Occipital lobe (tissue), 2 donors: Measurements from ENCODE around the gene CCR5. TPM values are rescaled to one million over a fixed set of nuclear protein-coding genes. Genes with fewer than 3 reads are reported as not detected.

Source experiments
- DNase-seq: peaks from one replicate; lab custom pipeline; 2025; lab: John Stamatoyannopoulos, UW
- total RNA-seq: library from RNA; depleted of rRNA; stranded (reverse); fragments of >200 nt; gene quantifications from one replicate; pipeline ENCODE4 v1.2.3, GENCODE V29; 2014

CCR5 gene
- total RNA-seq, 1 donor from 2014 or later: 0.16 TPM

DNA sequence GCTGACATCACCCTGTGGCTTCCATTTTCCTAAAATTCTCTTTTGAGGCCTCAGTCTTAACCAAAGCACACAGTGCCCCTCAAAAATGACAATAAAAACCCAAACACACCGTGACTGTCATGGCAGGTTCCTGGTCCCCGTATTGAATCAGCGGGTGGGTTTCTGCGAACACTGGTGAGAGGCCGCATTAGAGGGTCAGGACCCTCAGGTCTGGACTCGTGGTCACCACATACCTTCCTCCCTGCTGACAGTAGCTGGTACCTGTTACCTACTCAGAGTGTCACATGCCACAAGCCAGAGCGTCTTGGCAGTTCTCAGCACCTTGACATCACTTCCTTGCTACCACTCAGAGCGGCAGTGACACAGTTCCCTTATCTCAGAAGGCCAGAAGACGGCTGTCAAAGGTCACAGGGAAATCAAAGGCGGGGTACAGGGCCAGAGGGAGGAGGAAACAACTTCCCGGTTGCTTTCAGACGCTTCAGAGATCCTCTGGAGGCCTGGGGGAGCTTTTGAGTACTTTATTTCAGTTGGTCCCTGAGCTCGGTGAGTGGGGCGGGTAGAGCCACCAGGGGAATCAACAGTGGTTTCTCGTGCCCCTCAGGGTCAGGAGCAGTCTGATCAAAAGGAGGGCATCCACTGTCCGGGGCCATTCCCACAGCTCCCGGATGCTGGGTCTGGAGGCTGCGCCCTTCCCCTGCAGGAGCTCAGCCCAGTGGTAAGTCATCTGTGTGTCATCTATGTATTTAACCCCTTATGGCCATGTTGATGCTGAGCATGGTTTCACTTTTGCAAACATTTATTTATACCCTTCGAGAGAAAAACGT, 36.3 kb downstream of the CCR5 start, which contains the start of the genes CCR5AS and CCRL2:
CCR5AS (minus strand) TSS at position 279 of the 824 bp plus-strand sequence.
CCRL2 (plus strand) TSS at position 472 of the 824 bp plus-strand sequence. CDS start 821 bp downstream, outside the sequence.
- DNase-seq: no peak

- DNase-seq: no peak
Observed at GRCh38 chr3:46407970-46408369, 37.2 kb downstream of the CCR5 start.

- no peak for DNase-seq
Observed at GRCh38 chr3:46408853-46409252, 38.1 kb downstream of the CCR5 start.

DNA sequence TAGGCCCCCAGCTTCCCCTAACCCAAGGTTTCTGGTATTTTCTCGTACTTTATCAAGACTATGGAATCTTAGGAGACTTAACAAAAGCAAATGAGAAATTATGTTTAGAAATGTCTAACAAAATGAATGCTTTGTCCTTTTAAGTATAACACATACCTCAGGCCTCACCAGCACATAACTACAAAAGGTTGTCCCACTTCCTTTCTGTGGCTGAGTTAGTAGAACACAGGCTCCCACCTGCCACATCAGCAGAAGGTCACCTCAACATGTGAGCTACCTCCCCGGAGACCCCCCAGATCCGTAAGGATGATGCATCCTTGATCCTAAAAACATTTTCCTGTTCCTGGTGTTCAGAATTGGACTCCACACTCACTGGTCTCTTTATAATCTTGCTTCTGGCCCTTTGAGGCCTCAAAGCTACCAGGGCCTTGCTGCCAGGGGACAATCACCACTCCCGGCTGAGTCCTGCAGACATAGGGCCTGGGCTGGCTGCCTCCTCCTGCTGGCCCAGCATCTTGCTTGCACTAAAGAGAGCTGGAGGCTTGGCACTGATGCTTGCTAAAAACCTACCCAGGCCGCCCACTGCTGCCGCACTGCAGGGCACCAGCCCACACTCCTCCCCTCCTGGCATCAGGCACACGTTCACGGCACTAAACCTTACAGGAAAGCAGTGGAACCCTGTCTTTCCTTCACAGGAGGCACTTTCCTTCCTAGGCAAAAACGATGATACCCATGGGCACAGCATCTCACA, 39.2 kb downstream of the CCR5 start:
- DNase-seq: no peak

- no peak for DNase-seq
Observed at GRCh38 chr3:46410669-46411068, 39.9 kb downstream of the CCR5 start.

GRCh38 chr3:46411271-46411670, 40.5 kb downstream of the CCR5 start:
- DNase-seq: no peak

- DNase-seq: no peak
Observed at GRCh38 chr3:46412786-46413298, 42.1 kb downstream of the CCR5 start.

DNA sequence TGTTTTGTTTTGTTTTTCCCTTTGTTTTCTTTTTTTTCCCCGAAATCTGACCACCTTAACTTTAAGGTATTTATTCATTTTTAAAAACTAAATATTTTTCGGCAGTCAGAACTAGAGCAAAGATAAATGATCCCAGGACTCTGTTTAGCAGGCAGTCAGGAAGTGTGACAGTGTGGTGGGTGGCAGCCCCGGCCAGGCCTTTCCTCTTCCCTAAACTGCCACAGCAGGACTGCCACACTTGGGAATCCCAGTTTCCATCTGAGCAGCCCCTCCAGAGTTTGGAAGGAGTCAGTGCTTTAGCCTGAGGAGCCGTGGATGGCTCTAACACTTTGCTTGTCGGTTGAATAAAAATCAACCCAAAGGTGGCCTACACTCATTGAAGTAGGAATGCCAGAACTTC, 43.2 kb downstream of the CCR5 start:
- DNase-seq: no peak

DNA sequence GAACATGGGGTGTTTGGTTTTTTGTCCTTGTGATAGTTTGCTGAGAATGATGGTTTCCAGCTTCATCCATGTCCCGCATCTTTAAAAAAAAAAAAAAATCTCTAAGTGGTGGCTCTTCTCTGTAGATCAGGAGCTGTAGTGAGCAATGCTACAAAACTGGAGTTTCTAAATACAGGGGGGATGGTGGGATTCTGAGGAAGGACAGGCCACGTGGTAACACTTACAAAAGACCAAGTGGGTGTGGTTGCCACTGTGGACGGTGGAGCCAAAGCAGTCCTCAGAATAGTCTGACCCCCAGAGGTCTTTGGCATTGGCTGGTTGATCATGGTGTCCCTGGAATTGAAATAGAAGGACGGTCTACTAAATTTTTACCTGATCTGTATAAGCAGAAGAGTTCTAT, 44.0 kb downstream of the CCR5 start:
- no peak for DNase-seq

GRCh38 chr3:46416125-46416810, 45.5 kb downstream of the CCR5 start:
- no peak for DNase-seq

GRCh38 chr3:46416811-46417510, 46.2 kb downstream of the CCR5 start:
- DNase-seq: no peak

DNA sequence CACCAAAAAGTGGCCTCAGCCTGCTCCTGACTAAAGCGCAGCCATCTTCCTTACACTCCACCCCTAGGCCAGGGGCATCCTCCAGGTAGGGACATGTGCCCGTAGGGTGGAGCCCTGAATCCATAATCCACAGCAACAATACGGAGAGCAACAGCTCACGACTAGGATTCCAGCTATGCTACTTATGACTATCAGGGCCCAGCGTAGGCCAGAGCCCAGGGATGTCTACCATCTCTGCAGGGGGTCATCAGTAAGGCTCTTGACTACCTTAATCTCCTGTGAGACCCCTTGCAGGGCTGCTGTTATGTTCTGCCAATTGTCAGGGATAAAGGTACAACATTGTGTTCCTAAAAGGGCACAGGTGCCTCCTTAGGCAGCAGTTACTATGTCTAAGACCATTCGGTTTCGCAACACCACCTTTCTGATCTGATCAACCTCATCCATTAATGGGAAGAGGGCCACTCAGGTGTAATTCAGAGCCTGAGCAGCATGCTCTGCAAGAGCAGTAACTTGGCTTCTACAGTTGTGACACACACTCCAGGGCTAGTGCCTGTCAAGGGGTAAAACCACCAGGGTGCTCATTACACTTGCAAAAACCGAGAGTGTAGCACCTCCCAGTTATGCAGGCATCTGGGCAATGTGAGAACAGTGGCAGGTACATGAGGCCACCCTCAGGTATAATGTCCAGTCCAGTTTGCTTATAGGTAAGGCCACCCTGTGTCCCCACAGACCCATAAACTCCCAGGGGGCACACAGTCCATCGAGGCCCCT, 47.3 kb downstream of the CCR5 start:
- no peak for DNase-seq

GRCh38 chr3:46419816-46420215, 49.1 kb downstream of the CCR5 start:
- DNase-seq: no peak

DNA sequence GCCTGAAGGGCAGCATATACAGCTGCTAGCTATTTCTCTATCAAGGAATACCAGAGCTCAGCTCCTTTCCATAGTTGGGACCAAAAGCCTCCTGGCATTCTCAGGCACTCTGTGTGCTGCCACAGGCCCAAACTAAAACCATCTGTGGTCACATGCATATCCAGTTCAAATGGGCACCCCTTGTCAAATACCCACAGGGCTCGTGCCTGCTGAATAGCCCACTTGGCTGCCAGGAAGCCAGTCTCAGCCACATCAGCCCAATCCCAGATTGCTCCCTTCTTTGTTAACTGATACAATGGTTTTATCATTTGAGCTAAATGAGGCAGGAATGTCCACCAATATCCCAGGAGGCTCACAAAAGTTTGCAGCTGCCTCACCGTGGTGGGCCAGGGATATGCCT, 50.2 kb downstream of the CCR5 start:
- no peak for DNase-seq

DNA sequence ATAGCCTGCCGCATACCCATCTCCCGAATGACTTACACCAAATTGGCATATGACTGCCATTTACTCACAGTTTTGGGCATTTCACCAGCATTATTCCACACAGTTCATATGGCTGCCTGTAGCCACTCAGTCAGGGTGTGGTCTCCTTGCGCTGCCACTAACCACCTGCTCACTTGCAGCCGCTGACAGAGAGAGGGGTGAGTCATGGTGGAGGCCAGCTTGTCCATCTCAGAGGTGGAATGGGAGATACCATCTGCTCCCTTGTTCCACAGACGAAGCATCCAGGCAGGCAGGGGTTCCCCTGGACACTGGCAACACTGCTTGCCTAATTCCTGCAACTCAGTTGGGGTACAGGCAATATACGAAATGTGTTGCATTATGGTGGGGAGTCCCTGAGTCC, 51.9 kb downstream of the CCR5 start:
- no peak for DNase-seq

- no peak for DNase-seq
Observed at GRCh38 chr3:46423588-46423987, 52.8 kb downstream of the CCR5 start.
